Measurements from ENCODE around the gene USP1.

Gene USP1

GRCh38 chr1:62493656-62494055 lies 56.8 kb downstream of the USP1 start:
- DNase-seq, result no peak

- no peak for DNase-seq
Measured at GRCh38 chr1:62494137-62494536, 57.3 kb downstream of the USP1 start.

GRCh38 chr1:62500210-62500609 lies 63.4 kb downstream of the USP1 start:
- DNase-seq, result no peak

Data from activated CD4-positive, alpha-beta T cell treated with anti-CD3 and anti-CD28 coated beads, Interleukin-2, Interleukin-6, amounts not matched to agents 100 ng/mL and 50 ng/mL, durations not matched to agents 16 hours and 8 hours (primary cell).